Dermis blood vessel endothelial cell (primary cell): ENCODE measurements around the gene LIPE. TPM values are rescaled to one million over a fixed set of nuclear protein-coding genes. Genes with fewer than 3 reads are reported as not detected.

Experiments
- DNase-seq: peaks from one replicate; pipeline ENCODE4 v3.0.0; 2010
- total RNA-seq: library from RNA; depleted of rRNA; stranded (reverse); fragments of >200 nt; gene quantifications from 2 replicates; pipeline ENCODE4 v1.2.3, GENCODE V29; 2014

The LIPE gene
- total RNA-seq, 1 donor from 2014 or later, result 12.1 TPM

GRCh38 chr19:42375415-42376176 lies 51.6 kb downstream of the LIPE start:
- DNase-seq, result no peak

DNA sequence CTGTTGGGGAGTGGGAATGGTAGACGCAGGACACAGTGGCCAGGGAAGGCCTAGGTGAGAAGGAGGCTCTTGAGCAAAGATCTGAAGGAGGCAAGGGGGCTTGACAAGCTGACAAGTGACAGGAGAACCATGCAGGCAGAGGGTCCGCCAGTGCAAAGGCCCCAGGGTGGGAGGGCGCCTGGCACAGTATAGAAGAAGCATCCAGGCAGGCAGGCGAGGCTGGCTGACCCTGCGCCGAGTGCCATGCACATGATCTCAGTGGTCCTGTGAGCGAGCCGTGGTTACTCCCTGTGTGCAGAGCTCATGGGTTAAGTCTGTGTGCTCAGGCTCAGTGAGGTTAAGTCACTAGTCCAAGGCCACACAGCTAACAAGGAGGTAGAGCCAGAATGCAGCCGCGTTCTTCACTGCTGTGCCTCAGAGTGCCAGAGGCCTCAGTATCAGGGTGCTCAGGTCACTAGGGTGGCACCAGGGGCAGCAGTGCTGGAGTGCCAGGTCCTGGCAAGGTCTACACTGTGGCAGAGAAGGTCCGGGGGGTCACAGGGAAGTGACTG lies 52.3 kb downstream of the LIPE start:
- DNase-seq, result no peak

- DNase-seq, result peak; percentile 10
Observed at GRCh38 chr19:42370626-42371175, 56.5 kb downstream of the LIPE start.

DNA sequence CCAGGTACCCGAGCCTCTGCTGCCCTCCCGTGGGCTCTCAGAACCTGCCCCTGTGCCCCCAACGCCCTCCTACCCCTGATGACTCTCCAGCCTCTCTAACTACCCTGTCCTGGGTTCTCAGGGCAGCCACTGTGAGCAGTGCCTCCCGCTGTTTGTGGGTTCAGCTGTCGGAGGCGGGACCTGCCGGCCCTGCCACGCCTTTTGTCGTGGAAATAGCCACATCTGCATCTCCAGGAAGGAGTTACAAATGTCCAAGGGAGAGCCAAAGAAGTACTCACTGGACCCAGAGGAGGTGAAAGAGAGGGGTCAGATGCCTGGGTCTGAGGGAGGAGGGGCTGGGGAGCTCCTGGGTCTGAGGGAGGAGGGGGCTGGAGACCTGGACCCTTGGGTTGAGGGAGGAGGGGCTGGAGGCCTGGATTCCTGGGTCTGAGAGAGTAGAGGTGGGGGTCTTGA lies 57.1 kb downstream of the LIPE start:
- DNase-seq, result no peak

- no peak for DNase-seq
Observed at GRCh38 chr19:42369433-42370067, 57.6 kb downstream of the LIPE start.

- no peak for DNase-seq
Observed at GRCh38 chr19:42368765-42369164, 58.4 kb downstream of the LIPE start.

GRCh38 chr19:42368360-42368759 lies 58.8 kb downstream of the LIPE start:
- DNase-seq, result no peak

- DNase-seq, result no peak
Observed at GRCh38 chr19:42367929-42368328, 59.3 kb downstream of the LIPE start.

GRCh38 chr19:42366673-42367072 lies 60.5 kb downstream of the LIPE start:
- no peak for DNase-seq

GRCh38 chr19:42363614-42364346 lies 63.4 kb downstream of the LIPE start:
- no peak for DNase-seq

DNA sequence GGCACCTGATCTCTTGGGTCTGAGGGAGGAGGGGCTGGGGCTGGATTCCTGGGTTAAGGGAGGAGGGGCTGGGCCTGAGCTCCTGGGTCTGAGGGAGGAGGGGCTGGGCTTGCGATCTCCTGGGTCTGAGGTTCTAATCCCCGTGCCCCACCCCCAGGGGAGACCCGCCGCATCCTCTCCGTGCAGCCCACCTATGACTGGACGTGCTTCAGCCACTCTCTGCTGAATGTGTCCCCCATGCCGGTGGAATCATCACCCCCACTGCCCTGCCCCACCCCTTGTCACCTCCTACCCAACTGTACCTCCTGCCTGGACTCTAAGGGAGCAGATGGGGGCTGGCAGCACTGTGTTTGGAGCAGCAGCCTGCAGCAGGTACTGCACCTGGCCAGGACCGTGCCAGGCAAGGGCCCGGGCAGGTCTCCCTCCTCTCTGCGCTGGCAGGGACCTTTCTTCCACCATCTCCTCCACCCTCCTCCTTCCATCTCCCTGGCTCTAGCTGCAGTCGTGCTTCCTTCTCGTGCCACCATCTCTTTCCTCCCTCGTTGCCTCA lies 64.2 kb downstream of the LIPE start:
- no peak for DNase-seq

- DNase-seq, result no peak
Observed at GRCh38 chr19:42362342-42362741, 64.8 kb downstream of the LIPE start.

- no peak for DNase-seq
Observed at GRCh38 chr19:42361545-42361910, 65.7 kb downstream of the LIPE start.

- no peak for DNase-seq
Observed at GRCh38 chr19:42360787-42361544, 66.2 kb downstream of the LIPE start.

- no peak for DNase-seq
Observed at GRCh38 chr19:42357290-42357689, 69.9 kb downstream of the LIPE start.

DNA sequence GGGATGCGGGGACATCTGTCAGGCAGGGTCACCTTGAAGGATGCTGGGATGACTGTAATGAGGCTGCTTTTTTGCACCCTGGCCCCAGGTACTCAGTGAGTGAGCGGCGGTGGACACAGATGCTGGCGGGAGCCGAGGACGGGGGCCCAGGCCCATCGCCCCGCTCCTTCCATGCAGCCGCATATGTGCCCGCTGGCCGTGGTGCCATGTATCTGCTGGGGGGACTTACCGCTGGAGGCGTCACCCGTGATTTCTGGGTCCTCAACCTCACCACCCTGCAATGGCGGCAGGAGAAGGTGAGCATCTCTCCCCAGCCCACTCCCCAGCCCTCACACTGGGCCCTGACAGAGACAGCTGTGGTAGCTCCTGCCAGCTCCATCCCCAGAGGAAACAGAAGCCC lies 70.5 kb downstream of the LIPE start:
- no peak for DNase-seq

DNA sequence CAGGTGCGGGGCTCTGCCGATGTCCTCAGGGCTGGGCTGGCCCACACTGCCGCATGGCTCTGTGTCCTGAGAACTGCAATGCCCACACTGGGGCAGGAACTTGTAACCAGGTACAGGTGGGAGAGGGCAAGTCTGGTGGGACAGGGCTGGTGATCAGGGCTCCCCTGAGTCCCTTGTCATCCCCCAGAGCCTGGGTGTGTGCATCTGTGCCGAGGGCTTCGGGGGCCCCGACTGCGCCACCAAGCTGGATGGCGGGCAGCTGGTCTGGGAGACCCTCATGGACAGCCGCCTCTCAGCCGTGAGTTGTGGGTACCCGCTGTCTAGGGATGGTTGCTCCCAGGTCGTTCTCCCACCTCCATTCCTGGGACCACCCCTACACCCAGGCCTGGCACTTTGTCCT lies 71.3 kb downstream of the LIPE start:
- no peak for DNase-seq

DNA sequence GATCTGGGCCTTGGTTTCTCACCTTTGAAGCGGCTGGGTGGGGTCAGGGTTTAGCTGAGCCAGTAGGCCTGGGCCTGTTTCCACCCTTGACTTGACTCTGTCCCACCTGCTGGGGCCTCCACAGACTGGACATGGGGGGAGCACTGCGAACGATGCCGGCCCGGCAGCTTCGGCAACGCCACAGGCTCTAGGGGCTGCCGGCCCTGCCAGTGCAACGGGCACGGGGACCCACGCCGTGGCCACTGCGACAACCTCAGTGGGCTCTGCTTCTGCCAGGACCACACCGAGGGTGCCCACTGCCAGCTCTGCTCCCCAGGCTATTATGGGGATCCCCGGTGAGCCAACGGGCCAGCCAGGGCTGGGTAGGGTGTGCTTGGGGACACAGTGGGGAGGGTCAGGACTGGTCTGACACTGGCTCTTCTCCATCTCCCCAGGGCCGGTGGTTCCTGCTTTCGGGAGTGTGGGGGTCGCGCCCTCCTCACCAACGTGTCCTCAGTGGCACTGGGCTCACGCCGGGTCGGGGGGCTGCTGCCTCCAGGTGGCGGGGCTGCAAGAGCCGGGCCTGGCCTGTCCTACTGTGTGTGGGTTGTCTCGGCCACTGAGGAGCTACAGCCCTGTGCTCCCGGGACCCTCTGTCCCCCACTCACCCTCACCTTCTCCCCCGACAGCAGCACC lies 73.7 kb downstream of the LIPE start:
- DNase-seq, result no peak

GRCh38 chr19:42352301-42353259 lies 74.6 kb downstream of the LIPE start:
- DNase-seq, result no peak
